ENCODE data around the gene DAPK2.

The DAPK2 gene

GRCh38 chr15:63933522-63933921 lies 112.8 kb downstream of the DAPK2 start:
- H3K4me1 ChIP-seq (ENCODE audit: control insufficient read depth, insufficient read depth, low read length) = peaks cover 5% of the 10 kb centered on the region
- H3K27me3 ChIP-seq (replicated peaks; ENCODE audit: control insufficient read depth, insufficient read depth, low read length) = no peaks in the 10 kb centered on the region
- H3K9ac ChIP-seq (ENCODE audit: low read length) = no peak overlapping the region
- H3K4me3 ChIP-seq (ENCODE audit: low read length) = no peak overlapping the region
- no peak for DNase-seq (ENCODE audit: low read depth)
- no peaks in the 10 kb centered on the region for H3K9me3 ChIP-seq (ENCODE audit: control insufficient read depth, low read length)
- H3K36me3 ChIP-seq (ENCODE audit: control insufficient read depth, insufficient read depth, low read length, severe bottlenecking) = no peaks in the 10 kb centered on the region

DNA sequence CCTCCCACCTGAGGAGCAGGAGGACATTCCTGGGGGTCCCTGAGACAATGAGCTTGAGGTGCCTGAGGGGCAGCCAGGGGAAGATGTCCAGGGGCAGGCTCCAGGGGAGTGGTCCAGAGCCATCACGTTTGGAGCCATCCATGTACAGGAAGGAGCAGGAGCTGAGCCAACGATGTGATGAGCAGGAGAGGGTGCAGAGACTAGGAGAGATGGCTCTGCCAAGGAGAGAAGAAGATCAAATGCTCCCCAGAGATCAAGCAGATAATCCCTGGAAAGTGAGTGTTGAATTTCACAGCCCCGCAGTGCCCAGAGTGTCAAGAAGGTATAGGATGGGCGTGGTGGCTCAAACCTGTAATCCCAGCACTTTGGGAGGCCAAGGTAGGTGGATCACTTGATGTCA lies 114.7 kb downstream of the DAPK2 start:
- Histone ChIP-seq H3K9me3 (ENCODE audit: control insufficient read depth, low read length) (no peaks in the 10 kb centered on the region), H3K36me3 (ENCODE audit: control insufficient read depth, insufficient read depth, low read length, severe bottlenecking) (no peaks in the 10 kb centered on the region), H3K9ac (ENCODE audit: low read length) (no peak overlapping the region), H3K4me1 (ENCODE audit: control insufficient read depth, insufficient read depth, low read length) (peaks cover 5% of the 10 kb centered on the region), H3K4me3 (ENCODE audit: low read length) (no peak overlapping the region), H3K27me3 (replicated peaks; ENCODE audit: control insufficient read depth, insufficient read depth, low read length) (no peaks in the 10 kb centered on the region)
- no peak for DNase-seq (ENCODE audit: low read depth)

- no peak overlapping the region for H3K9ac ChIP-seq (ENCODE audit: low read length)
- no peaks in the 10 kb centered on the region for H3K27me3 ChIP-seq (replicated peaks; ENCODE audit: control insufficient read depth, insufficient read depth, low read length)
- no peak overlapping the region for H3K4me3 ChIP-seq (ENCODE audit: low read length)
- peaks cover 5% of the 10 kb centered on the region for H3K4me1 ChIP-seq (ENCODE audit: control insufficient read depth, insufficient read depth, low read length)
- H3K36me3 ChIP-seq (ENCODE audit: control insufficient read depth, insufficient read depth, low read length, severe bottlenecking) = no peaks in the 10 kb centered on the region
- DNase-seq (ENCODE audit: low read depth) = no peak
- no peaks in the 10 kb centered on the region for H3K9me3 ChIP-seq (ENCODE audit: control insufficient read depth, low read length)
These were observed 116.3 kb downstream of the DAPK2 start for GRCh38 chr15:63930034-63930433.

- Histone ChIP-seq H3K36me3 (ENCODE audit: control insufficient read depth, insufficient read depth, low read length, severe bottlenecking) (no peaks in the 10 kb centered on the region), H3K27me3 (replicated peaks; ENCODE audit: control insufficient read depth, insufficient read depth, low read length) (no peaks in the 10 kb centered on the region), H3K9me3 (ENCODE audit: control insufficient read depth, low read length) (no peaks in the 10 kb centered on the region), H3K9ac (ENCODE audit: low read length) (no peak overlapping the region), H3K4me1 (ENCODE audit: control insufficient read depth, insufficient read depth, low read length) (no peaks in the 10 kb centered on the region), H3K4me3 (ENCODE audit: low read length) (no peak overlapping the region)
- no peak for DNase-seq (ENCODE audit: low read depth)
These were observed 118.0 kb downstream of the DAPK2 start for GRCh38 chr15:63928185-63928842.

- no peaks in the 10 kb centered on the region for H3K36me3 ChIP-seq (ENCODE audit: control insufficient read depth, insufficient read depth, low read length, severe bottlenecking)
- H3K4me3 ChIP-seq (ENCODE audit: low read length) = no peak overlapping the region
- no peaks in the 10 kb centered on the region for H3K9me3 ChIP-seq (ENCODE audit: control insufficient read depth, low read length)
- H3K27me3 ChIP-seq (replicated peaks; ENCODE audit: control insufficient read depth, insufficient read depth, low read length) = no peaks in the 10 kb centered on the region
- no peak for DNase-seq (ENCODE audit: low read depth)
- peaks cover 10% of the 10 kb centered on the region for H3K4me1 ChIP-seq (ENCODE audit: control insufficient read depth, insufficient read depth, low read length)
- H3K9ac ChIP-seq (ENCODE audit: low read length) = no peak overlapping the region
These were observed 122.0 kb downstream of the DAPK2 start for GRCh38 chr15:63923993-63924950.

- peaks cover 11% of the 10 kb centered on the region for H3K4me1 ChIP-seq (ENCODE audit: control insufficient read depth, insufficient read depth, low read length)
- H3K4me3 ChIP-seq (ENCODE audit: low read length) = no peak overlapping the region
- H3K9me3 ChIP-seq (ENCODE audit: control insufficient read depth, low read length) = no peaks in the 10 kb centered on the region
- H3K36me3 ChIP-seq (ENCODE audit: control insufficient read depth, insufficient read depth, low read length, severe bottlenecking) = no peaks in the 10 kb centered on the region
- no peaks in the 10 kb centered on the region for H3K27me3 ChIP-seq (replicated peaks; ENCODE audit: control insufficient read depth, insufficient read depth, low read length)
- H3K9ac ChIP-seq (ENCODE audit: low read length) = no peak overlapping the region
- no peak for DNase-seq (ENCODE audit: low read depth)
These were observed 123.4 kb downstream of the DAPK2 start for GRCh38 chr15:63922916-63923315.

GRCh38 chr15:63922261-63922904 lies 123.9 kb downstream of the DAPK2 start:
- H3K4me1 ChIP-seq (ENCODE audit: control insufficient read depth, insufficient read depth, low read length) = peaks cover 16% of the 10 kb centered on the region
- DNase-seq (ENCODE audit: low read depth) = no peak
- H3K36me3 ChIP-seq (ENCODE audit: control insufficient read depth, insufficient read depth, low read length, severe bottlenecking) = no peaks in the 10 kb centered on the region
- H3K9ac ChIP-seq (ENCODE audit: low read length) = peak overlapping the region; percentile 15
- no peak overlapping the region for H3K4me3 ChIP-seq (ENCODE audit: low read length)
- no peaks in the 10 kb centered on the region for H3K27me3 ChIP-seq (replicated peaks; ENCODE audit: control insufficient read depth, insufficient read depth, low read length)
- H3K9me3 ChIP-seq (ENCODE audit: control insufficient read depth, low read length) = no peaks in the 10 kb centered on the region

GRCh38 chr15:63920504-63921175 lies 125.6 kb downstream of the DAPK2 start:
- no peaks in the 10 kb centered on the region for H3K9me3 ChIP-seq (ENCODE audit: control insufficient read depth, low read length)
- no peak for DNase-seq (ENCODE audit: low read depth)
- peaks cover 18% of the 10 kb centered on the region for H3K4me1 ChIP-seq (ENCODE audit: control insufficient read depth, insufficient read depth, low read length)
- H3K27me3 ChIP-seq (replicated peaks; ENCODE audit: control insufficient read depth, insufficient read depth, low read length) = no peaks in the 10 kb centered on the region
- H3K9ac ChIP-seq (ENCODE audit: low read length) = no peak overlapping the region
- H3K36me3 ChIP-seq (ENCODE audit: control insufficient read depth, insufficient read depth, low read length, severe bottlenecking) = no peaks in the 10 kb centered on the region
- no peak overlapping the region for H3K4me3 ChIP-seq (ENCODE audit: low read length)

DNA sequence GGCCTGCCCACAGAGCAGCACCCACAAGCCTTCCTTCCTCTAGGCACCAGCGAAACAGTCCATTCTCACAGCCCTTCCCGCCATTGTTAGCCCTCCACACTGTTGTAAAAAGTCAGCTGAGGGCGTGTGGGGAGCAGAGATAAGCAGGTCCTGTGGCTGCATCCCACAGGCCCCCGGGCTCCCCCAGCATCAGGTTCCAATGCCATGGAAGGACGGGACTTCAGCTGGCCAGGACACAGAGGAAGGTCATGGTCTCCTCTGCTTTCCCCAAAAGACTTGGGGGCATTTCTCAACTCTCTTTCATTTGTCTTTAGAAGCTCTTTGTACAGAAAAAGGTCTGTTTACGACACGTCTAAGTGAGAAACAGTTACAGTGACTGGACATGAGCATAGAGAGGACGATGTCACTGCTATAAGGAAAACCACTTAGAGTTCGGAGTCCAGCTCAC lies 127.4 kb downstream of the DAPK2 start:
- H3K4me3 ChIP-seq (ENCODE audit: low read length) = no peak overlapping the region
- peaks cover 18% of the 10 kb centered on the region for H3K4me1 ChIP-seq (ENCODE audit: control insufficient read depth, insufficient read depth, low read length)
- no peak for DNase-seq (ENCODE audit: low read depth)

GRCh38 chr15:63918317-63918672 lies 128.0 kb downstream of the DAPK2 start:
- H3K27me3 ChIP-seq (replicated peaks; ENCODE audit: control insufficient read depth, insufficient read depth, low read length) = no peaks in the 10 kb centered on the region
- H3K9ac ChIP-seq (ENCODE audit: low read length) = no peak overlapping the region
- H3K9me3 ChIP-seq (ENCODE audit: control insufficient read depth, low read length) = no peaks in the 10 kb centered on the region
- H3K4me1 ChIP-seq (ENCODE audit: control insufficient read depth, insufficient read depth, low read length) = peaks cover 18% of the 10 kb centered on the region
- no peak overlapping the region for H3K4me3 ChIP-seq (ENCODE audit: low read length)
- no peaks in the 10 kb centered on the region for H3K36me3 ChIP-seq (ENCODE audit: control insufficient read depth, insufficient read depth, low read length, severe bottlenecking)
- no peak for DNase-seq (ENCODE audit: low read depth)

More for the DNA sequence above, 127.4 kb downstream of the DAPK2 start:
- Histone ChIP-seq H3K9ac (ENCODE audit: low read length) (no peak overlapping the region), H3K27me3 (replicated peaks; ENCODE audit: control insufficient read depth, insufficient read depth, low read length) (no peaks in the 10 kb centered on the region), H3K36me3 (ENCODE audit: control insufficient read depth, insufficient read depth, low read length, severe bottlenecking) (no peaks in the 10 kb centered on the region), H3K9me3 (ENCODE audit: control insufficient read depth, low read length) (no peaks in the 10 kb centered on the region)
